A549 (cell line): ENCODE data around the gene OR51B2. TPM values are rescaled to one million over a fixed set of nuclear protein-coding genes. Genes with fewer than 3 reads are reported as not detected.

Experiments used
- ATAC-seq, 2 experiments: fragments of 200-7000 bp in 1 of 2; fragments of >200 bp in 1 of 2; cut with Nextera tagmentation in 1 of 2; cut with Tn5 transposase in 1 of 2; 3 replicates each; pipeline versions ENCODE4 v1.8.0 to v1.9.1; 2018 to 2020; ENCODE audit warnings: mild to moderate bottlenecking in 1 of 2, moderate library complexity in 1 of 2
- CTCF ChIA-PET: fragments of 300-600 bp; sonication (Branson Sonifier 250); formaldehyde crosslinking; extraction: SDS; loops from one replicate; lab custom pipeline; 2021; ENCODE audit warnings: antibody characterized with exemption, inconsistent platforms; lab: Yijun Ruan, JAX
- POLR2A ChIA-PET: fragments of 350-600 bp; formaldehyde crosslinking; extraction: SDS; loops from one replicate; lab custom pipeline; 2021; ENCODE audit warnings: antibody characterized with exemption, inconsistent platforms; lab: Yijun Ruan, JAX
- DNase-seq, 2 experiments: peaks; one replicate each; pipeline versions ENCODE4 v3.0.0 to v3.0.0-alpha.2; 2011 to 2016; ENCODE audit warnings: low read depth in 1 of 2, low spot score in 1 of 2
- FAIRE-seq: peaks from 2 replicates; lab custom pipeline; 2011; peaks lifted over from hg19 to GRCh38; lab: Jason Lieb, UNC
- H3K27ac ChIP-seq, 2 experiments: fragments of >200 bp; sonication (Bioruptor Twin); formaldehyde crosslinking; 3 replicates each; pipeline ENCODE4 v1.5.1; 2016 to 2017
- H3K4me1 ChIP-seq: fragments of >200 bp; sonication (Bioruptor Twin); formaldehyde crosslinking; 3 replicates; pipeline ENCODE4 v1.6.1; 2016
- H3K4me2 ChIP-seq: fragments of >200 bp; sonication (Bioruptor Twin); formaldehyde crosslinking; 3 replicates; pipeline ENCODE4 v1.6.1; 2016
- H3K4me3 ChIP-seq: fragments of >200 bp; sonication (Bioruptor Twin); formaldehyde crosslinking; 3 replicates; pipeline ENCODE4 v1.5.1; 2016
- H3K9me3 ChIP-seq: fragments of >200 bp; sonication (Bioruptor Twin); formaldehyde crosslinking; 3 replicates; pipeline ENCODE4 v1.6.1; 2016
- BCL3 ChIP-seq: fragments of >200 bp; sonication (Bioruptor Twin); formaldehyde crosslinking; IDR thresholded peaks from 3 replicates; pipeline ENCODE4 v1.6.1; 2016
- BHLHE40 ChIP-seq: IDR thresholded peaks from 2 replicates; pipeline ENCODE4 v1.6.1; 2012; ENCODE audit warnings: low read depth, low read length, inconsistent platforms
- CBX2 ChIP-seq: fragments of 200-600 bp; sonication (generic); IDR thresholded peaks from 2 replicates; pipeline ENCODE4 v1.6.1; 2016; ENCODE audit warnings: low read depth, mild to moderate bottlenecking, borderline replicate concordance
- CBX8 ChIP-seq: fragments of 200-600 bp; sonication (generic); IDR thresholded peaks from 2 replicates; pipeline ENCODE4 v1.6.1; 2016
- CEBPB ChIP-seq, 2 experiments: fragments of >200 bp in 1 of 2; sonication (Bioruptor Twin) in 1 of 2; formaldehyde crosslinking in 1 of 2; IDR thresholded peaks; 2 replicates each; pipeline ENCODE4 v1.6.1; 2012 to 2016
- EHMT2 ChIP-seq: fragments of 200-600 bp; sonication (generic); IDR thresholded peaks from 2 replicates; pipeline ENCODE4 v1.6.1; 2016; ENCODE audit warnings: antibody characterized with exemption, low read depth, mild to moderate bottlenecking, moderate library complexity
- FOXS1 ChIP-seq: fragments of 250-450 bp; sonication (Bioruptor Pico); IDR thresholded peaks from 2 replicates; pipeline ENCODE4 v1.5.0; 2020; ENCODE audit warnings: mild to moderate bottlenecking, moderate library complexity
- GATA3 ChIP-seq: IDR thresholded peaks from 2 replicates; pipeline ENCODE4 v1.6.1; 2012; ENCODE audit warnings: borderline replicate concordance
- HDAC2 ChIP-seq: fragments of 200-600 bp; sonication (generic); IDR thresholded peaks from 2 replicates; pipeline ENCODE4 v1.6.1; 2016
- HEYL ChIP-seq: fragments of 250-450 bp; sonication (Bioruptor Pico); IDR thresholded peaks from 2 replicates; pipeline ENCODE4 v1.8.0; 2021; ENCODE audit warnings: mild to moderate bottlenecking, moderate library complexity
- HMGXB4 ChIP-seq: fragments of 250-450 bp; sonication (Bioruptor Pico); IDR thresholded peaks from 2 replicates; pipeline ENCODE4 v1.5.0; 2021; ENCODE audit warnings: mild to moderate bottlenecking, moderate library complexity, borderline replicate concordance
- JUN ChIP-seq, 2 experiments: fragments of >200 bp; sonication (Bioruptor Twin); formaldehyde crosslinking; IDR thresholded peaks; 2 replicates in 1 of 2; 3 replicates in 1 of 2; pipeline ENCODE4 v1.6.1; 2016 to 2017
- JUNB ChIP-seq: fragments of >200 bp; sonication (Bioruptor Twin); formaldehyde crosslinking; IDR thresholded peaks from 2 replicates; pipeline ENCODE4 v1.6.1; 2016
- KDM5A ChIP-seq: fragments of 200-600 bp; sonication (generic); IDR thresholded peaks from 2 replicates; pipeline ENCODE4 v1.6.1; 2016; ENCODE audit warnings: antibody characterized with exemption, mild to moderate bottlenecking
- MAFK ChIP-seq: fragments of 450-650 bp; IDR thresholded peaks from 2 replicates; pipeline ENCODE4 v1.6.1; 2014; ENCODE audit not compliant: partially characterized antibody
- MAX ChIP-seq: IDR thresholded peaks from 2 replicates; pipeline ENCODE4 v1.6.1; 2012
- NFE2L2 ChIP-seq: fragments of 150-350 bp; conservative IDR thresholded peaks from 2 replicates; pipeline ENCODE4 v1.6.1; 2014; ENCODE audit warnings: low read length
- POLR2AphosphoS2 ChIP-seq: conservative IDR thresholded peaks from 2 replicates; pipeline ENCODE4 v1.6.1; 2012; ENCODE audit warnings: low read length, improper control_type of control experiment, inconsistent platforms
- RFX5 ChIP-seq: fragments of 450-650 bp; IDR thresholded peaks from 2 replicates; pipeline ENCODE4 v1.7.1; 2014; ENCODE audit warnings: antibody characterized with exemption, mild to moderate bottlenecking, moderate library complexity
- USF2 ChIP-seq: fragments of 450-650 bp; IDR thresholded peaks from 2 replicates; pipeline ENCODE4 v1.6.1; 2014; ENCODE audit warnings: antibody characterized with exemption
- ZFP36 ChIP-seq: fragments of 450-650 bp; IDR thresholded peaks from 2 replicates; pipeline ENCODE4 v1.6.1; 2014; ENCODE audit warnings: borderline replicate concordance; ENCODE audit not compliant: partially characterized antibody
- WGBS: methylation state at CpG from one replicate; pipeline ENCODE4 v1.1.6; 2017; ENCODE audit errors: missing lambda C conversion rate; 5-methylcytosine and 5-hydroxymethylcytosine counted together
- polyA plus RNA-seq, 4 experiments: library from polyadenylated mRNA; depleted of rRNA in 3 of 4; stranded (reverse); fragments of >200 nt; fragmentation: RNase III in 1 of 4; extraction: RNeasy Plus Mini Kit Qiagen cat#74134 plus additional on column Dnase treatment in 1 of 4; gene quantifications; 2 replicates in 3 of 4; 3 replicates in 1 of 4; pipeline ENCODE4 v1.2.3, GENCODE V29; 2011 to 2017

Gene OR51B2
- polyA plus RNA-seq, 2 of the 4 experiments (the other 2 are of a cell fraction): not detected

GRCh38 chr11:5307256-5308019 lies 16.7 kb downstream of the OR51B2 start (continued):
- TF ChIP-seq RFX5: no peak

GRCh38 chr11:5304046-5304445 lies 20.1 kb downstream of the OR51B2 start:
- FAIRE-seq (no peak), DNase-seq (no peak), ATAC-seq (no peak)
- Histone ChIP-seq H3K27ac (no peak overlapping the region), H3K4me2 (no peak overlapping the region), H3K9me3 (no peaks in the 10 kb centered on the region), H3K4me1 (no peaks in the 10 kb centered on the region), H3K4me3 (no peak overlapping the region)
- TF ChIP-seq ZFP36 (no peak), CEBPB (IDR thresholded peaks at IDR 0.05) (no peak)
- POLR2A ChIA-PET: no interaction called here
- WGBS: 26% methylated on average over 1 of the region's 1 CpG
- CTCF ChIA-PET: interaction anchor here (1.3 kb wide), 1 partner anchor 13 kb away, joined by 4 read pairs; no protein-coding TSS in a partner anchor

- FAIRE-seq: no peak
- no peak for DNase-seq
- 53% methylated on average over 5 of the region's 5 CpGs for WGBS
- no peak overlapping the region for H3K4me2 ChIP-seq
- ATAC-seq: no peak
- no peak for TF ChIP-seq USF2
- TF ChIP-seq POLR2AphosphoS2: no peak
- no peak for TF ChIP-seq BHLHE40
- TF ChIP-seq JUNB: no peak
- TF ChIP-seq NFE2L2: no peak
- no peak for TF ChIP-seq HMGXB4
- no peak for TF ChIP-seq KDM5A
- TF ChIP-seq CBX2: no peak
- TF ChIP-seq HDAC2: no peak
- TF ChIP-seq ZFP36: no peak
- no peak for TF ChIP-seq JUN (IDR thresholded peaks at IDR 0.05)
- no peak for TF ChIP-seq MAFK
- TF ChIP-seq MAX: no peak
- TF ChIP-seq BCL3: no peak
- H3K4me1 ChIP-seq: no peaks in the 10 kb centered on the region
- no peak overlapping the region for H3K27ac ChIP-seq
- no peak overlapping the region for H3K4me3 ChIP-seq
- ChIA-PET CTCF (interaction anchor here (1.3 kb wide), 1 partner anchor 13 kb away, joined by 4 read pairs; no protein-coding TSS in a partner anchor), POLR2A (no interaction called here)
- H3K9me3 ChIP-seq: no peaks in the 10 kb centered on the region
Observed at GRCh38 chr11:5303626-5304025, 20.5 kb downstream of the OR51B2 start.

GRCh38 chr11:5301846-5302245 lies 22.3 kb downstream of the OR51B2 start, which contains the start of gene OR51B4:
TSS of gene OR51B4 (minus strand) at chr11:5301946. CDS start at chr11:5301946, 0 bp downstream.
- no peaks in the 10 kb centered on the region for H3K4me1 ChIP-seq
- TF ChIP-seq FOXS1 (CRISPR knock-in tag): no peak
- TF ChIP-seq CBX8: no peak
- TF ChIP-seq EHMT2: no peak
- TF ChIP-seq GATA3: no peak
- no peak for TF ChIP-seq HEYL
- no peak for TF ChIP-seq JUNB
- TF ChIP-seq NFE2L2: no peak
- no peak within 1 kb of the TSS for H3K4me3 ChIP-seq
- no peak for FAIRE-seq
- no peak for DNase-seq
- WGBS: 64% methylated on average over 2 of the region's 2 CpGs
- ChIA-PET POLR2A (no interaction called here), CTCF (no interaction called here)
- no peaks in the 10 kb centered on the region for H3K9me3 ChIP-seq
- no peak within 1 kb of the TSS for H3K4me2 ChIP-seq
- H3K27ac ChIP-seq: no peak within 1 kb of the TSS
- ATAC-seq: no peak
